DND-41 (cell line): ENCODE data around the gene PPFIBP1.

Experiments
- ATAC-seq: fragments of 200-7000 bp; cut with Tn5 transposase; 3 replicates; pipeline ENCODE4 v1.9.1; 2021; ENCODE audit warnings: low read depth; ENCODE audit not compliant: insufficient read depth
- DNase-seq: peaks from one replicate; pipeline ENCODE4 v3.0.0-alpha.2; 2020
- H2AFZ ChIP-seq: 2 replicates; pipeline ENCODE4 v1.6.0; 2012; ENCODE audit warnings: low read depth, low read length
- H3K27ac ChIP-seq: 2 replicates; pipeline ENCODE4 v1.5.1; 2012; ENCODE audit warnings: low read length, inconsistent platforms
- H3K27me3 ChIP-seq: fragments of 200-600 bp; sonication (generic); 2 replicates; pipeline ENCODE4 v1.6.0; 2012; ENCODE audit warnings: low read length, mild to moderate bottlenecking, inconsistent platforms; ENCODE audit not compliant: insufficient read depth, poor library complexity
- H3K36me3 ChIP-seq: 2 replicates; pipeline ENCODE4 v1.5.1; 2012; ENCODE audit warnings: low read length, inconsistent platforms; ENCODE audit not compliant: insufficient read depth
- H3K4me1 ChIP-seq: 2 replicates; pipeline ENCODE4 v1.5.1; 2012; ENCODE audit warnings: mild to moderate bottlenecking, low read length; ENCODE audit not compliant: insufficient read depth
- H3K4me2 ChIP-seq: 2 replicates; pipeline ENCODE4 v1.6.0; 2012; ENCODE audit warnings: mild to moderate bottlenecking, moderate library complexity, low read length, inconsistent platforms; ENCODE audit not compliant: insufficient read depth
- H3K4me3 ChIP-seq, 2 experiments: fragments of 200-600 bp in 1 of 2; shearing (Covaris generic) in 1 of 2; 2 replicates each; pipeline ENCODE4 v1.5.1; 2012 to 2016; ENCODE audit warnings: inconsistent platforms in 2 of 2, low read length in 2 of 2, mild to moderate bottlenecking in 2 of 2, low read depth in 1 of 2, moderate library complexity in 1 of 2
- H3K79me2 ChIP-seq: 2 replicates; pipeline ENCODE4 v1.6.0; 2012; ENCODE audit warnings: low read length, inconsistent platforms; ENCODE audit not compliant: insufficient read depth
- H3K9ac ChIP-seq: 2 replicates; pipeline ENCODE4 v1.6.0; 2012; ENCODE audit warnings: low read depth, mild to moderate bottlenecking, inconsistent platforms, low read length, moderate library complexity
- H3K9me3 ChIP-seq: 2 replicates; pipeline ENCODE4 v1.5.1; 2012; ENCODE audit warnings: low read length, moderate library complexity, mild to moderate bottlenecking, inconsistent platforms; ENCODE audit not compliant: insufficient read depth, severe bottlenecking
- H4K20me1 ChIP-seq: 2 replicates; pipeline ENCODE4 v1.6.0; 2012; ENCODE audit warnings: low read length; ENCODE audit not compliant: insufficient read depth
- CTCF ChIP-seq: IDR thresholded peaks from 2 replicates; pipeline ENCODE4 v1.5.1; 2012; ENCODE audit warnings: borderline replicate concordance, low read length, moderate library complexity, mild to moderate bottlenecking; ENCODE audit not compliant: poor library complexity, severe bottlenecking; ENCODE audit errors: extremely low read depth
- EZH2 ChIP-seq: IDR thresholded peaks from 3 replicates; pipeline ENCODE4 v1.6.1; 2012; ENCODE audit warnings: borderline replicate concordance, low read depth, mild to moderate bottlenecking, moderate library complexity, low read length, inconsistent platforms; ENCODE audit not compliant: severe bottlenecking

PPFIBP1 gene

GRCh38 chr12:27534060-27534764 is 10.2 kb downstream of the PPFIBP1 start:
- peak; percentile 95 for ATAC-seq

GRCh38 chr12:27534765-27535161 is 10.8 kb downstream of the PPFIBP1 start:
- H3K4me3 ChIP-seq, result no peak overlapping the region
- TF ChIP-seq CTCF (no peak), EZH2 (no peak)
- H4K20me1 ChIP-seq, result no peaks in the 10 kb centered on the region
- no peaks in the 10 kb centered on the region for H3K36me3 ChIP-seq
- DNase-seq (no peak), ATAC-seq (peak; percentile 66)
- H3K27ac ChIP-seq, result peak overlapping the region; percentile 71
- H3K9ac ChIP-seq, result no peak overlapping the region
- peaks cover 27% of the 10 kb centered on the region for H3K4me1 ChIP-seq
- no peaks in the 10 kb centered on the region for H3K9me3 ChIP-seq
- H3K79me2 ChIP-seq, result no peaks in the 10 kb centered on the region
- H3K4me2 ChIP-seq, result peak overlapping the region; percentile 26; the same call in 1 of the 2 replicates
- H2AFZ ChIP-seq, result no peak overlapping the region
- no peaks in the 10 kb centered on the region for H3K27me3 ChIP-seq

More at GRCh38 chr12:27534060-27534764, 10.2 kb downstream of the PPFIBP1 start:
- H4K20me1 ChIP-seq, result no peaks in the 10 kb centered on the region
- H3K27me3 ChIP-seq, result no peaks in the 10 kb centered on the region
- peak overlapping the region; percentile 71 for H3K27ac ChIP-seq
- H3K4me2 ChIP-seq, result peak overlapping the region; percentile 26; the same call in 1 of the 2 replicates
- no peaks in the 10 kb centered on the region for H3K36me3 ChIP-seq
- H3K9ac ChIP-seq, result no peak overlapping the region
- DNase-seq, result peak; percentile 69
- no peak overlapping the region for H3K4me3 ChIP-seq
- no peak for TF ChIP-seq EZH2
- TF ChIP-seq CTCF, result no peak
- H3K9me3 ChIP-seq, result no peaks in the 10 kb centered on the region
- H3K79me2 ChIP-seq, result no peaks in the 10 kb centered on the region
- peaks cover 27% of the 10 kb centered on the region for H3K4me1 ChIP-seq
- H2AFZ ChIP-seq, result no peak overlapping the region

GRCh38 chr12:27535318-27535717 is 11.3 kb downstream of the PPFIBP1 start:
- TF ChIP-seq EZH2 (no peak), CTCF (no peak)
- ATAC-seq, result no peak
- H3K4me2 ChIP-seq, result peak overlapping the region; percentile 26; the same call in 1 of the 2 replicates
- no peaks in the 10 kb centered on the region for H4K20me1 ChIP-seq
- H3K4me1 ChIP-seq, result peaks cover 27% of the 10 kb centered on the region
- no peak overlapping the region for H3K4me3 ChIP-seq
- no peaks in the 10 kb centered on the region for H3K9me3 ChIP-seq
- DNase-seq, result no peak
- no peaks in the 10 kb centered on the region for H3K36me3 ChIP-seq
- H3K27ac ChIP-seq, result no peak overlapping the region
- no peak overlapping the region for H2AFZ ChIP-seq
- H3K27me3 ChIP-seq, result no peaks in the 10 kb centered on the region
- H3K9ac ChIP-seq, result no peak overlapping the region
- no peaks in the 10 kb centered on the region for H3K79me2 ChIP-seq
